ENCODE measurements around the gene AOPEP. TPM values are rescaled to one million over a fixed set of nuclear protein-coding genes. Genes with fewer than 3 reads are reported as not detected.
A peak's percentile ranks its signal among the peaks of the same experiment; 100 is the strongest.

The AOPEP gene
- total RNA-seq, 1 donor from 2014 or later: 213 TPM

- DNase-seq (ENCODE audit: low read depth): peak; percentile 88
Observed at GRCh38 chr9:95127249-95128176, 401.0 kb downstream of the AOPEP start.

GRCh38 chr9:95128177-95128524, 401.7 kb downstream of the AOPEP start:
- no peak for DNase-seq (ENCODE audit: low read depth)

- DNase-seq (ENCODE audit: low read depth): no peak
Observed at GRCh38 chr9:95129476-95130291, 403.2 kb downstream of the AOPEP start.

- no peak for DNase-seq (ENCODE audit: low read depth)
Observed at GRCh38 chr9:95130484-95130883, 404.0 kb downstream of the AOPEP start.

- peak; percentile 79 for DNase-seq (ENCODE audit: low read depth)
Observed at GRCh38 chr9:95131023-95131943, 404.8 kb downstream of the AOPEP start.

- DNase-seq (ENCODE audit: low read depth): no peak
Observed at GRCh38 chr9:95132366-95133324, 406.1 kb downstream of the AOPEP start.

- DNase-seq (ENCODE audit: low read depth): no peak
Observed at GRCh38 chr9:95133325-95133705, 406.8 kb downstream of the AOPEP start.

GRCh38 chr9:95134457-95134881, 408.0 kb downstream of the AOPEP start:
- DNase-seq (ENCODE audit: low read depth): no peak

GRCh38 chr9:95135756-95136155, 409.3 kb downstream of the AOPEP start:
- no peak for DNase-seq (ENCODE audit: low read depth)

MicroRNA genes within 50 kb of the gene (microRNA counts, 767-probe panel; counts per million panel counts)
- microRNA hsa-miR-2278: not detected
- microRNA hsa-miR-23b-3p: 13,693 counts per million, percentile 70 among the panel's probes with 10 or more counts
- microRNA hsa-miR-27b-3p: 15,018 counts per million, percentile 86 among the panel's probes with 10 or more counts

Small RNA genes lying within 50 kb of the gene (microRNA-seq; reads per million reads assigned to microRNA genes)
- gene MIR2278 (4.2 reads per million, percentile 17 among the genes with 10 or more reads in this experiment), gene MIR23B (67,029 reads per million, percentile 99 among the genes with 10 or more reads in this experiment), gene MIR24-1 (not detected), gene MIR27B (6,090 reads per million, percentile 94 among the genes with 10 or more reads in this experiment), gene MIR3074 (not detected), gene MIR6081 (not detected)

Other genes starting within 250 kb of the AOPEP start
- gene PCAT7, start 171.6 kb upstream of the AOPEP start, total RNA-seq: not detected in 2 replicates
- gene FBP2, start 132.9 kb upstream of the AOPEP start, total RNA-seq: 0.32 TPM in 1 of 2 replicates, not detected in the other
- gene FBP1, start 87.2 kb upstream of the AOPEP start, total RNA-seq: 0.35 and 0.47 TPM in 2 replicates